Psoas muscle (tissue), 8 donors: Measurements from ENCODE around the gene PDE8A. TPM values are rescaled to one million over a fixed set of nuclear protein-coding genes. Genes with fewer than 3 reads are reported as not detected.

Experiments used
- ATAC-seq, 4 donors: fragments of 200-7000 bp; cut with Tn5 transposase; one replicate each; pipeline ENCODE4 v1.9.1; 2020; ENCODE audit warnings: moderate library complexity in 3 of 4, mild to moderate bottlenecking in 2 of 4
- DNase-seq, 2 donors: peaks; one replicate each; pipeline ENCODE4 v3.0.0-alpha.2; 2020
- H3K27ac ChIP-seq: fragments of 200-600 bp; one replicate; pipeline ENCODE4 v1.8.0; 2022
- H3K27me3 ChIP-seq, 3 donors: fragments of 200-600 bp in 1 of 3; one replicate each; pipeline versions ENCODE4 v1.6.1 to v1.8.0; 2013 to 2022; ENCODE audit warnings: low read length in 2 of 3, mild to moderate bottlenecking in 2 of 3, moderate library complexity in 1 of 3; ENCODE audit not compliant: insufficient read depth in 3 of 3
- H3K36me3 ChIP-seq, 2 donors: fragments of 200-600 bp in 1 of 2; one replicate each; pipeline versions ENCODE4 v1.6.1 to v1.8.0; 2013 to 2022; ENCODE audit warnings: low read depth in 1 of 2, mild to moderate bottlenecking in 1 of 2, moderate library complexity in 1 of 2; ENCODE audit not compliant: insufficient read depth in 1 of 2
- H3K4me1 ChIP-seq: fragments of 200-600 bp; one replicate; pipeline ENCODE4 v1.8.0; 2022
- H3K4me3 ChIP-seq: fragments of 200-600 bp; one replicate; pipeline ENCODE4 v1.8.0; 2022; ENCODE audit warnings: mild to moderate bottlenecking
- H3K9me3 ChIP-seq: fragments of 200-600 bp; one replicate; pipeline ENCODE4 v1.8.0; 2022
- WGBS, 3 donors: extraction: QIAGEN DNeasy Blood & Tissue Kit; methylation state at CpG; one replicate each; pipeline versions ENCODE4 v1.1.6 to v1.1.7; 2013; 5-methylcytosine and 5-hydroxymethylcytosine counted together
- intact Hi-C, 2 donors: fragments of 100-400 bp; cut with DNase I; formaldehyde crosslinking; loops; one replicate each; pipeline versions ENCODE4 v1.11.0 to v1.14.2; 2022
- polyA plus RNA-seq, 3 donors: library from polyadenylated mRNA; stranded (reverse); fragments of 200-250 nt; gene quantifications; one replicate each; pipeline ENCODE4 v1.2.3, GENCODE V29; 2013
- total RNA-seq, 4 donors: library from RNA; stranded (reverse); fragmentation: NEBNext Ultra II Directional in 2 of 4; extraction: Animal tissue kit (Norgen Biotek cat#: 25700) in 2 of 4; gene quantifications; one replicate each; pipeline versions ENCODE4 v1.2.1 to v1.2.4, GENCODE V29; 2021 to 2023
- TF ChIP-seq, protein P1 (sequence below): fragments of 200-600 bp; IDR thresholded peaks from one replicate; pipeline ENCODE4 v1.8.0; 2022; ENCODE audit warnings: antibody characterized with exemption
- donor health status: healthy with polysubstance abuse.
- donor health status: DM: no; HTN: no; CAD: no; lungs with moderate emphysema.
- donor health status: Bipolar disorder and iron deficiency.
- donor health status: healthy.
- donor health status: DM: yes; HTN: yes; CAD: no.
- donor health status: DM: no; HTN: no; CAD: no.
- donor health status: DM: no; HTN: no; CAD: no.
- donor health status: DM: yes; HTN: yes; CAD: no.

PDE8A gene
- total and polyA plus RNA-seq, 7 donors: 6.5 to 12.1 (median 10.5) TPM

DNA sequence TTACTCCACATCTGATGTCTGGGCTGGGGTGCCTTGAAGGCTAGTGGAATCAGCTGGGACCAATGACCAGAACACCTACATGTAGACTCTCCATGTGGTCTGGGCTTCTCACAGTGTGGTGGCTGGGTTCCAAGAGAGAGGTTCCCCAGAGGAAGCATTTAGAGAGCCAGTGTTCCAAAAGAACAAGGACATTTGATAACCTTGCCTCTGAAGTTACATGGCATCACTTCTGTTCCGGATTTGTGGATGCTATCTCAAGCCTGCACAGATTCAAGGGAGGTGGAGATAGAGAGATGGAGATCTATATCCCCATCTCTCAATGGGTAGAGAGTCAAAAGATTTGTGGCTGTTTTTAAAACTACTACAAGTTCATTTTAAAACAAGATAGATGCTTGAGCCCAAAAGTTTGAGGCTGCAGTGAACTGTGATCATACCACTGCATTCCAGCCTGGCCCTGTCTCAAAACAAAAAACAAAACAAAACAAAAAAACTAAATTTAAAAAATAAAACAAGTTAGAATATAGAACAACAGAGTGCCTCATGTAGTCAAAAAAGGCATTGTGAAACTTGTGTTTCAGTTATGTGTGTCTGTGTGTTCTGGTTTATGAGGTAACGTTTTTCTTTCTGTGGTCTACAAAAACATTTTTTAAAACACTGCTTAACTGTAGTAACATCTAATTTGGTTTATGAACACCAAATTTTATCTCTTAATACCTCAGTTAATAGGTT lies 44.8 kb downstream of the PDE8A start:
- Histone ChIP-seq H3K36me3 (no peaks in the 10 kb centered on the region), H3K27ac (no peak overlapping the region), H3K4me3 (no peak overlapping the region), H3K27me3 (no peaks in the 10 kb centered on the region), H3K4me1 (peaks cover 47% of the 10 kb centered on the region), H3K9me3 (no peaks in the 10 kb centered on the region)
- peak in 3 of 4 donors; percentile 31 to 56 (median 47) for ATAC-seq
- 31 to 59% (median 36%) methylated on average over 2 of the region's 2 CpGs for WGBS, 3 donors
- TF ChIP-seq, protein P1, sequence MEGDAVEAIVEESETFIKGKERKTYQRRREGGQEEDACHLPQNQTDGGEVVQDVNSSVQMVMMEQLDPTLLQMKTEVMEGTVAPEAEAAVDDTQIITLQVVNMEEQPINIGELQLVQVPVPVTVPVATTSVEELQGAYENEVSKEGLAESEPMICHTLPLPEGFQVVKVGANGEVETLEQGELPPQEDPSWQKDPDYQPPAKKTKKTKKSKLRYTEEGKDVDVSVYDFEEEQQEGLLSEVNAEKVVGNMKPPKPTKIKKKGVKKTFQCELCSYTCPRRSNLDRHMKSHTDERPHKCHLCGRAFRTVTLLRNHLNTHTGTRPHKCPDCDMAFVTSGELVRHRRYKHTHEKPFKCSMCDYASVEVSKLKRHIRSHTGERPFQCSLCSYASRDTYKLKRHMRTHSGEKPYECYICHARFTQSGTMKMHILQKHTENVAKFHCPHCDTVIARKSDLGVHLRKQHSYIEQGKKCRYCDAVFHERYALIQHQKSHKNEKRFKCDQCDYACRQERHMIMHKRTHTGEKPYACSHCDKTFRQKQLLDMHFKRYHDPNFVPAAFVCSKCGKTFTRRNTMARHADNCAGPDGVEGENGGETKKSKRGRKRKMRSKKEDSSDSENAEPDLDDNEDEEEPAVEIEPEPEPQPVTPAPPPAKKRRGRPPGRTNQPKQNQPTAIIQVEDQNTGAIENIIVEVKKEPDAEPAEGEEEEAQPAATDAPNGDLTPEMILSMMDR: no peak
- intact Hi-C loops: no loop called here
- no peak for DNase-seq

DNA sequence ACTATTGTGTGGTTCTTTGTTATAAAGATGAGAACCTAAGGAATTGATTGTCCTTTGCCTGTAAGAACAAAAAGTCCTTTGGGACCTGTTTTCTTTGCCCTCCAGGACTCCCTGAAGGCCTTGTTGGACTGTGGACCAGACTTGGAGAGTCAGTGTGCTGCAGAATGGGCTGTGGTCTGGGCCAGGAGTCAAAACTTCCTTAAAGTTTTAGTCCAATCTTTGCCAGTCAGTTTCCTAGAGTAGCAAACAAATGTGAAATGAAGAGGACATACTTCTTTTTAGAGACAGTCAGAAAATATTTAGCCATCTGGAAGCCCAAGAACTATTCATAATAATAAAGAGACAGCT lies 45.4 kb downstream of the PDE8A start:
- ATAC-seq (no peak), DNase-seq (no peak)
- H3K27me3 ChIP-seq: no peaks in the 10 kb centered on the region
- H3K36me3 ChIP-seq: no peaks in the 10 kb centered on the region
- no peak overlapping the region for H3K4me3 ChIP-seq
- TF ChIP-seq, protein P1: no peak
- intact Hi-C loops: no loop called here
- H3K4me1 ChIP-seq: peaks cover 49% of the 10 kb centered on the region
- H3K9me3 ChIP-seq: no peaks in the 10 kb centered on the region
- no peak overlapping the region for H3K27ac ChIP-seq

DNA sequence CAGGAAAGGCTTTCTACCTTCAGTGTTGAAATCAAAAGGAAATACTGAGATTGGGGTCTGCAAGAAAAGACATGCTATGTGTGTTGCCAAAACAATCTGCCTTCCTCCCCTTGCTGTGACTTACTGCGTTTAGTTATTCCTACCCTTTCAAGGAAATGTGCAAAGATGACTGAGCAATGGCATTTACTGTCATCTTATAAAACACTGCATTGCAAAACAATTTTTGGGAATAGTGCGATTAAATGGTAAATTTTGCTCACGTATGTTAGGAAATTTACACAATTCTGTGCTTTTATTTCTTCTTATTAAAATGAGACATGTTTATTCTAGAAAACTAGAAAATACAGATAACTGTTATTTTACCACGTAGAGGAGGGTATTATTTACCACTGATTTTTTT lies 45.8 kb downstream of the PDE8A start:
- Histone ChIP-seq H3K4me3 (no peak overlapping the region), H3K27me3 (no peaks in the 10 kb centered on the region), H3K4me1 (peaks cover 49% of the 10 kb centered on the region), H3K27ac (no peak overlapping the region), H3K9me3 (no peaks in the 10 kb centered on the region), H3K36me3 (no peaks in the 10 kb centered on the region)
- TF ChIP-seq, protein P1: no peak
- ATAC-seq: no peak
- 83 to 88% (median 83%) methylated on average over 4 of the region's 4 CpGs for WGBS, 3 donors
- intact Hi-C loops: no loop called here
- DNase-seq: no peak

DNA sequence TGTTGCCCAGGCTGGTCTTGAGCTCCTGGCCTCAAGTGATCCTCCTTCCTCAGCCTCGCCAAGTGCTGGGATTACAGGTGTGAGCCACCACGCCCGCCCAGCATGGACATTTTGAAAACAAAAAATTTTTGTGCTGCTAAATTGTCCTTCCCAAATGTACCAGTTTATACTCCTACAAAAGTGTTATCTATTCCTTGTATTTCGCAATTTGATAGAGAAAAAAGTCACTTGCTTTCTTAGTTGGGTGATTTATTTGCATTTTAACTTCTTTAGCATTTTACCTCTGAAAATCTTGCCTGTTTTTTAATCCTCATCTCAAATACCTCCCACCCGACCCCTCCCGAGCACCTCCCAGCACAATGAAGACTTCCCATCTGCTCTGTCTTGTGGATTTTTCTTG lies 46.8 kb downstream of the PDE8A start:
- Histone ChIP-seq H3K4me3 (no peak overlapping the region), H3K27ac (no peak overlapping the region), H3K36me3 (no peaks in the 10 kb centered on the region), H3K4me1 (peaks cover 49% of the 10 kb centered on the region), H3K27me3 (no peaks in the 10 kb centered on the region), H3K9me3 (no peaks in the 10 kb centered on the region)
- DNase-seq (no peak), ATAC-seq (no peak)
- intact Hi-C loops: no loop called here
- TF ChIP-seq, protein P1: no peak
- WGBS, 3 donors: 79 to 99% (median 95%) methylated on average over 6 of the region's 6 CpGs

DNA sequence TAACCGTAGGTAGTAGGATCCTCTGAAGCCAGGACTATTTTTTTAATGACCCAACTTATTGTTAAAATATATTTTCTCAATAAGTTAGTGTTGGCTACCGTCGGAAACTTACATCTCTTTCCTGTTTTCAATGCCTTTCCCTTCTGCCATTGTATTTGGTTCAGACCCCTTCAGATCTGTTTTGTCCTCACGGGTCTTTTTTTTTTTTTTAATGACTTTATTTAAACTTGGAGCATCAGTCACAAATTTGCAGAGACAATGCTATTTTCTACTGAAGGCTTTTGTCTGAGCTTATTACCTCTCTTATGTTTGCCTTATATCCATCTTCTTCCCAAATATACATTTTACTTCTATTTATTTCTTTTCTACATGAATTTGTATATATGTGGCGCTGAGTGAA lies 47.6 kb downstream of the PDE8A start:
- H3K4me1 ChIP-seq: peaks cover 49% of the 10 kb centered on the region
- TF ChIP-seq, protein P1: no peak
- intact Hi-C loops: no loop called here
- no peak overlapping the region for H3K27ac ChIP-seq
- H3K9me3 ChIP-seq: no peaks in the 10 kb centered on the region
- H3K4me3 ChIP-seq: no peak overlapping the region
- H3K36me3 ChIP-seq: no peaks in the 10 kb centered on the region
- H3K27me3 ChIP-seq: no peaks in the 10 kb centered on the region
- DNase-seq (no peak), ATAC-seq (no peak)
- 79 to 89% (median 85%) methylated on average over 5 of the region's 5 CpGs for WGBS, 3 donors
